H9 (cell line): Measurements from ENCODE around the gene FAM110A. TPM values are rescaled to one million over a fixed set of nuclear protein-coding genes. Genes with fewer than 3 reads are reported as not detected.

ENCODE experiments used
- DNase-seq: peaks from one replicate; pipeline ENCODE4 v3.0.0-alpha.2; 2017
- H2AFZ ChIP-seq: one replicate; pipeline ENCODE4 v1.6.1; 2013; ENCODE audit warnings: mild to moderate bottlenecking, low read length, control low read depth, moderate library complexity
- H2AK5ac ChIP-seq: 2 replicates; pipeline ENCODE4 v1.6.1; 2013; ENCODE audit warnings: low read length, control low read depth, mixed read lengths; ENCODE audit not compliant: insufficient read length
- H2BK120ac ChIP-seq: one replicate; pipeline ENCODE4 v1.6.1; 2013; ENCODE audit warnings: low read depth, mild to moderate bottlenecking, low read length, control low read depth, inconsistent platforms; ENCODE audit not compliant: poor library complexity, severe bottlenecking
- H2BK12ac ChIP-seq: 2 replicates; pipeline ENCODE4 v1.6.1; 2013; ENCODE audit warnings: low read length, control low read depth, mixed read lengths, low read depth; ENCODE audit not compliant: insufficient read length
- H2BK15ac ChIP-seq: 2 replicates; pipeline ENCODE4 v1.6.1; 2013; ENCODE audit warnings: low read depth, low read length, control low read depth
- H2BK20ac ChIP-seq: one replicate; pipeline ENCODE4 v1.6.1; 2013; ENCODE audit warnings: low read depth, mild to moderate bottlenecking, low read length, control low read depth, inconsistent platforms; ENCODE audit not compliant: poor library complexity, severe bottlenecking
- H2BK5ac ChIP-seq: 2 replicates; pipeline ENCODE4 v1.6.1; 2013; ENCODE audit warnings: low read length, control low read depth, mixed read lengths; ENCODE audit not compliant: insufficient read length
- H3K14ac ChIP-seq: 2 replicates; pipeline ENCODE4 v1.6.1; 2013; ENCODE audit warnings: low read length, control low read depth; ENCODE audit not compliant: insufficient read depth
- H3K18ac ChIP-seq: 2 replicates; pipeline ENCODE4 v1.6.1; 2013; ENCODE audit warnings: low read depth, mild to moderate bottlenecking, mixed read lengths, low read length, control low read depth; ENCODE audit not compliant: insufficient read length
- H3K23ac ChIP-seq: 2 replicates; pipeline ENCODE4 v1.6.1; 2013; ENCODE audit warnings: low read length, control low read depth, mixed read lengths, low read depth; ENCODE audit not compliant: insufficient read length
- H3K23me2 ChIP-seq: 2 replicates; pipeline ENCODE4 v1.6.1; 2013; ENCODE audit warnings: low read depth, mild to moderate bottlenecking, mixed read lengths, low read length, control low read depth; ENCODE audit not compliant: insufficient read length, poor library complexity, severe bottlenecking
- H3K27ac ChIP-seq: 2 replicates; pipeline ENCODE4 v1.5.1; 2013; ENCODE audit warnings: low read length, control low read depth, mixed read lengths, low read depth; ENCODE audit not compliant: insufficient read length
- H3K27me3 ChIP-seq: 2 replicates; pipeline ENCODE4 v1.6.1; 2013; ENCODE audit warnings: low read length, control low read depth, inconsistent platforms; ENCODE audit not compliant: insufficient read depth
- H3K4ac ChIP-seq: 2 replicates; pipeline ENCODE4 v1.6.1; 2013; ENCODE audit warnings: low read depth, mild to moderate bottlenecking, control low read depth, inconsistent platforms, low read length, moderate library complexity
- H3K4me1 ChIP-seq: 2 replicates; pipeline ENCODE4 v1.6.1; 2013; ENCODE audit warnings: low read length, control low read depth, inconsistent platforms; ENCODE audit not compliant: insufficient read depth
- H3K4me2 ChIP-seq: 2 replicates; pipeline ENCODE4 v1.6.1; 2013; ENCODE audit warnings: low read length, control low read depth, mixed read lengths; ENCODE audit not compliant: insufficient read length, insufficient read depth
- H3K56ac ChIP-seq: 2 replicates; pipeline ENCODE4 v1.6.1; 2013; ENCODE audit warnings: low read depth, mild to moderate bottlenecking, mixed read lengths, low read length, control low read depth; ENCODE audit not compliant: insufficient read length
- H3K79me1 ChIP-seq: 2 replicates; pipeline ENCODE4 v1.6.1; 2013; ENCODE audit warnings: low read depth, mild to moderate bottlenecking, moderate library complexity, low read length, control low read depth, inconsistent platforms; ENCODE audit not compliant: insufficient read depth, poor library complexity, severe bottlenecking
- H3K79me2 ChIP-seq: 2 replicates; pipeline ENCODE4 v1.6.1; 2013; ENCODE audit warnings: low read length, control low read depth, inconsistent platforms; ENCODE audit not compliant: insufficient read depth
- H3K9ac ChIP-seq: 2 replicates; pipeline ENCODE4 v1.6.1; 2013; ENCODE audit warnings: low read length, control low read depth, mixed read lengths; ENCODE audit not compliant: insufficient read length; ENCODE audit errors: extremely low read depth
- H3K9me3 ChIP-seq: one replicate; pipeline ENCODE4 v1.6.1; 2013; ENCODE audit warnings: low read depth, low read length, inconsistent platforms; ENCODE audit not compliant: control insufficient read depth
- H3T11ph ChIP-seq: one replicate; pipeline ENCODE4 v1.6.1; 2013; ENCODE audit warnings: mild to moderate bottlenecking, low read length, control low read depth, inconsistent platforms
- H4K20me1 ChIP-seq: one replicate; pipeline ENCODE4 v1.6.1; 2013; ENCODE audit not compliant: control insufficient read depth, insufficient read length, insufficient read depth
- H4K5ac ChIP-seq: 2 replicates; pipeline ENCODE4 v1.6.1; 2013; ENCODE audit warnings: low read depth, mild to moderate bottlenecking, mixed read lengths, low read length, control low read depth; ENCODE audit not compliant: insufficient read length
- H4K8ac ChIP-seq: replicated peaks from 2 replicates; pipeline ENCODE4 v1.6.1; 2013; ENCODE audit warnings: low read length, control low read depth, mixed read lengths, low read depth; ENCODE audit not compliant: insufficient read length
- H4K91ac ChIP-seq: 2 replicates; pipeline ENCODE4 v1.6.1; 2013; ENCODE audit warnings: low read depth, mild to moderate bottlenecking, moderate library complexity, mixed read lengths, low read length, control low read depth; ENCODE audit not compliant: insufficient read length
- H3K27ac Mint-ChIP-seq, 3 experiments: 2 replicates in 2 of 3; 3 replicates in 1 of 3; pipeline ENCODE4 v1.8.0; 2020 to 2021; ENCODE audit warnings: mixed read lengths in 3 of 3, mild to moderate bottlenecking in 1 of 3, moderate library complexity in 1 of 3
- H3K27me3 Mint-ChIP-seq: 2 replicates; pipeline ENCODE4 v1.8.0; 2021; ENCODE audit warnings: low read depth, mild to moderate bottlenecking, moderate library complexity, mixed read lengths
- H3K36me3 Mint-ChIP-seq, 3 experiments: 2 replicates in 2 of 3; 3 replicates in 1 of 3; pipeline ENCODE4 v1.8.0; 2020 to 2021; ENCODE audit warnings: low read depth in 3 of 3, mixed read lengths in 3 of 3; ENCODE audit not compliant: insufficient read depth in 1 of 3
- H3K4me1 Mint-ChIP-seq, 2 experiments: 2 replicates each; pipeline ENCODE4 v1.8.0; 2020; ENCODE audit warnings: mixed read lengths in 2 of 2
- H3K4me3 Mint-ChIP-seq, 2 experiments: 2 replicates in 1 of 2; 3 replicates in 1 of 2; pipeline ENCODE4 v1.8.0; 2020 to 2021; ENCODE audit warnings: mild to moderate bottlenecking in 2 of 2, mixed read lengths in 2 of 2, moderate library complexity in 1 of 2
- H3K9me3 Mint-ChIP-seq, 2 experiments: 2 replicates in 1 of 2; 3 replicates in 1 of 2; pipeline ENCODE4 v1.8.0; 2020; ENCODE audit warnings: mild to moderate bottlenecking in 2 of 2, mixed read lengths in 2 of 2, moderate library complexity in 1 of 2
- CTCF ChIP-seq: fragments of 200-600 bp; sonication (generic); conservative IDR thresholded peaks from 3 replicates; pipeline ENCODE4 v1.8.0; 2021; ENCODE audit warnings: antibody characterized with exemption, mild to moderate bottlenecking
- WGBS: extraction: QIAGEN DNeasy Blood & Tissue Kit; methylation state at CpG from one replicate; pipeline ENCODE4 v1.1.7; 2013; ENCODE audit warnings: missing lambda C conversion rate, low lambda C conversion rate, mixed read lengths; ENCODE audit not compliant: insufficient read length; ENCODE audit errors: extremely low coverage; 5-methylcytosine and 5-hydroxymethylcytosine counted together
- total RNA-seq: library from RNA; stranded (reverse); gene quantifications from 2 replicates; pipeline ENCODE4 v1.2.1, GENCODE V29; 2021

The FAM110A gene
- total RNA-seq, 1 experiment from 2014 or later: 10.3 TPM

- no peak for TF ChIP-seq CTCF
- WGBS: no CpG with 5 or more reads among the region's 2 CpGs
- H3K4me3 Mint-ChIP-seq: no peak overlapping the region
- no peak overlapping the region for H3K27ac Mint-ChIP-seq
- H3K27me3 ChIP-seq: peaks cover 2% of the 10 kb centered on the region; the same call in 1 of the 2 replicates
- peaks cover 7% of the 10 kb centered on the region for H3K23me2 ChIP-seq
- H2BK20ac ChIP-seq: no peak overlapping the region
- H4K5ac ChIP-seq: no peak overlapping the region
- H3K79me1 ChIP-seq: no peaks in the 10 kb centered on the region
- H3K9ac ChIP-seq: no peak overlapping the region
- DNase-seq: no peak
- H2AK5ac ChIP-seq: no peak overlapping the region
- no peaks in the 10 kb centered on the region for H3K79me2 ChIP-seq
- H2BK12ac ChIP-seq: no peak overlapping the region
- no peak overlapping the region for H3K27ac ChIP-seq
- H3T11ph ChIP-seq: no peak overlapping the region
- no peak overlapping the region for H2AFZ ChIP-seq
- no peaks in the 10 kb centered on the region for H3K4me1 ChIP-seq
- no peak overlapping the region for H3K18ac ChIP-seq
- H2BK120ac ChIP-seq: no peak overlapping the region
- H2BK15ac ChIP-seq: no peak overlapping the region
- no peaks in the 10 kb centered on the region for H4K20me1 ChIP-seq
- H3K4me2 ChIP-seq: no peak overlapping the region
- no peaks in the 10 kb centered on the region for H3K9me3 ChIP-seq
- no peak overlapping the region for H4K8ac ChIP-seq
- no peak overlapping the region for H2BK5ac ChIP-seq
- no peak overlapping the region for H4K91ac ChIP-seq
- H3K4me1 Mint-ChIP-seq: peaks cover 14 to 17% of the 10 kb centered on the region in 2 experiments
- H3K56ac ChIP-seq: no peak overlapping the region
- H3K23ac ChIP-seq: no peak overlapping the region
- no peaks in the 10 kb centered on the region; a peak in 1 of 5 replicates for H3K9me3 Mint-ChIP-seq
- no peak overlapping the region for H3K14ac ChIP-seq
- no peaks in the 10 kb centered on the region; a peak in 1 of 7 replicates for H3K36me3 Mint-ChIP-seq
- H3K4ac ChIP-seq: no peak overlapping the region
- peaks cover 8% of the 10 kb centered on the region for H3K27me3 Mint-ChIP-seq
Observed at GRCh38 chr20:829551-829950, 4.0 kb upstream of the FAM110A start.
